BLaER1 treated with 17β-estradiol and CSF1 and Interleukin-3, amounts not matched to agents 10 nM and 100 nM (cell line): ENCODE results near the gene MTREX.
"Not testable (repeated sequence)": the region's sequence is repeated elsewhere in the genome, so short reads cannot be mapped to it uniquely, and the experiment has no call there.

Experiments
- H3K27ac ChIP-seq, 11 experiments: shearing (Covaris generic); formaldehyde crosslinking; 2 replicates each; pipeline ENCODE4 v1.8.1; 2022
- H3K27me3 ChIP-seq, 11 experiments: shearing (Covaris generic); formaldehyde crosslinking; 2 replicates each; pipeline ENCODE4 v1.8.1; 2022
- H3K36me3 ChIP-seq, 11 experiments: shearing (Covaris generic); formaldehyde crosslinking; 2 replicates each; pipeline ENCODE4 v1.8.1; 2022
- H3K4me1 ChIP-seq, 10 experiments: shearing (Covaris generic); formaldehyde crosslinking; 2 replicates each; pipeline ENCODE4 v1.8.1; 2022
- H3K4me2 ChIP-seq, 11 experiments: shearing (Covaris generic); formaldehyde crosslinking; 2 replicates each; pipeline ENCODE4 v1.8.1; 2022
- H3K4me3 ChIP-seq, 10 experiments: shearing (Covaris generic); formaldehyde crosslinking; 2 replicates each; pipeline ENCODE4 v1.8.1; 2022
- H3K9ac ChIP-seq, 11 experiments: shearing (Covaris generic); formaldehyde crosslinking; 2 replicates each; pipeline ENCODE4 v1.8.1; 2022
- H3K9me3 ChIP-seq, 11 experiments: shearing (Covaris generic); formaldehyde crosslinking; replicated peaks in 1 of 11; 2 replicates each; pipeline ENCODE4 v1.8.1; 2022
- H4K20me1 ChIP-seq, 11 experiments: shearing (Covaris generic); formaldehyde crosslinking; 2 replicates each; pipeline ENCODE4 v1.8.1; 2022
- Cebpa-rat ChIP-seq, 11 experiments: shearing (Covaris generic); IDR thresholded peaks; 2 replicates each; pipeline ENCODE4 v1.8.1; 2022

The MTREX gene

GRCh38 chr5:55303238-55303690, 4.5 kb upstream of the MTREX start:
- Histone ChIP-seq H3K36me3 (peaks cover 33 to 54% (median 37%) of the 10 kb centered on the region in 11 experiments), H3K9me3 (peaks cover 7 to 43% (median 16%) of the 10 kb centered on the region in 11 experiments), H3K27me3 (no peaks in the 10 kb centered on the region), H3K9ac (peak overlapping the region in 4 of 11 experiments; percentile 40 to 63 (median 48); a peak in 6 of 22 replicates), H3K4me1 (peaks cover 23 to 40% (median 36%) of the 10 kb centered on the region in 10 experiments), H3K27ac (peak overlapping the region in 8 of 11 experiments; percentile 12 to 74 (median 55); a peak in 12 of 22 replicates), H3K4me3 (no peak overlapping the region), H3K4me2 (peak overlapping the region in 8 of 11 experiments; percentile 12 to 97 (median 56); a peak in 14 of 22 replicates), H4K20me1 (peaks cover 0 to 50% (median 21%) of the 10 kb centered on the region in 11 experiments; a peak in 8 of 22 replicates)
- no peak for TF ChIP-seq Cebpa-rat (IDR thresholded peaks at IDR 0.05)

GRCh38 chr5:55304584-55304983, 3.2 kb upstream of the MTREX start:
- Histone ChIP-seq H3K4me1 (peaks cover 32 to 50% (median 45%) of the 10 kb centered on the region in 10 experiments), H3K4me2 (peak overlapping the region in 8 of 11 experiments; percentile 22 to 97 (median 88); a peak in 10 of 22 replicates), H3K27ac (no peak overlapping the region), H3K4me3 (no peak overlapping the region), H3K36me3 (peaks cover 24 to 44% (median 30%) of the 10 kb centered on the region in 11 experiments), H4K20me1 (peaks cover 0 to 59% (median 27%) of the 10 kb centered on the region in 11 experiments; a peak in 12 of 22 replicates), H3K27me3 (no peaks in the 10 kb centered on the region), H3K9ac (no peak overlapping the region), H3K9me3 (peaks cover 7 to 37% (median 16%) of the 10 kb centered on the region in 11 experiments)
- no peak for TF ChIP-seq Cebpa-rat (IDR thresholded peaks at IDR 0.05)

GRCh38 chr5:55305345-55305744, 2.4 kb upstream of the MTREX start:
- H3K4me1 ChIP-seq = peaks cover 40 to 58% (median 53%) of the 10 kb centered on the region in 10 experiments
- H3K27ac ChIP-seq = peak overlapping the region in 1 of 11 experiments; percentile 92; a peak in 1 of 22 replicates
- H3K9me3 ChIP-seq = peaks cover 7 to 29% (median 12%) of the 10 kb centered on the region in 11 experiments
- H3K27me3 ChIP-seq = no peaks in the 10 kb centered on the region
- no peak for TF ChIP-seq Cebpa-rat (IDR thresholded peaks at IDR 0.05)
- H3K36me3 ChIP-seq = peaks cover 19 to 42% (median 27%) of the 10 kb centered on the region in 11 experiments
- H4K20me1 ChIP-seq = peaks cover 3 to 62% (median 34%) of the 10 kb centered on the region in 11 experiments; a peak in 14 of 22 replicates
- H3K9ac ChIP-seq = peak overlapping the region in 10 of 11 experiments; percentile 8 to 98 (median 94); a peak in 15 of 22 replicates
- H3K4me3 ChIP-seq = peak overlapping the region in 8 of 10 experiments; percentile 21 to 96 (median 78); a peak in 12 of 20 replicates
- peak overlapping the region; percentile 80 to 97 (median 89) for H3K4me2 ChIP-seq

GRCh38 chr5:55306641-55307382, 977 bp upstream of the MTREX start:
- Histone ChIP-seq H3K9ac (peak overlapping the region; percentile 91 to 98 (median 95)), H3K36me3 (peaks cover 8 to 42% (median 26%) of the 10 kb centered on the region in 11 experiments; a peak in 20 of 22 replicates), H3K4me2 (peak overlapping the region; percentile 80 to 97 (median 89)), H3K27ac (peak overlapping the region; percentile 90 to 99 (median 95)), H3K4me1 (peaks cover 46 to 70% (median 61%) of the 10 kb centered on the region in 10 experiments), H4K20me1 (peaks cover 8 to 70% (median 47%) of the 10 kb centered on the region in 11 experiments; a peak in 16 of 22 replicates), H3K27me3 (no peaks in the 10 kb centered on the region), H3K4me3 (peak overlapping the region; percentile 72 to 96 (median 84)), H3K9me3 (peaks cover 0 to 15% (median 0%) of the 10 kb centered on the region in 11 experiments; a peak in 9 of 22 replicates)
- no peak for TF ChIP-seq Cebpa-rat (IDR thresholded peaks at IDR 0.05)

- Histone ChIP-seq H3K36me3 (peaks cover 0 to 48% (median 30%) of the 10 kb centered on the region in 11 experiments; a peak in 18 of 22 replicates), H3K9me3 (peaks cover 0 to 9% (median 3%) of the 10 kb centered on the region in 11 experiments; a peak in 5 of 22 replicates), H3K9ac (peak overlapping the region; percentile 91 to 98 (median 95)), H3K4me1 (peaks cover 46 to 69% (median 59%) of the 10 kb centered on the region in 10 experiments), H4K20me1 (peaks cover 8 to 79% (median 59%) of the 10 kb centered on the region in 11 experiments; a peak in 16 of 22 replicates), H3K4me2 (peak overlapping the region; percentile 83 to 96 (median 90)), H3K27ac (peak overlapping the region; percentile 90 to 99 (median 95)), H3K27me3 (no peaks in the 10 kb centered on the region), H3K4me3 (peak overlapping the region; percentile 72 to 96 (median 84))
- TF ChIP-seq Cebpa-rat (IDR thresholded peaks at IDR 0.05) = no peak
These were observed 556 bp downstream of the MTREX start for GRCh38 chr5:55308254-55308836.

GRCh38 chr5:55313870-55314617, 6.3 kb downstream of the MTREX start:
- TF ChIP-seq Cebpa-rat (IDR thresholded peaks at IDR 0.05) = no peak
- no peak overlapping the region for H3K4me3 ChIP-seq
- peaks cover 15 to 100% (median 84%) of the 10 kb centered on the region in 11 experiments; a peak in 20 of 22 replicates for H4K20me1 ChIP-seq
- peaks cover 12 to 88% (median 77%) of the 10 kb centered on the region in 11 experiments; a peak in 21 of 22 replicates for H3K36me3 ChIP-seq
- no peak overlapping the region for H3K27ac ChIP-seq
- H3K9me3 ChIP-seq = peaks cover 18 to 52% (median 47%) of the 10 kb centered on the region in 11 experiments; a peak in 21 of 22 replicates
- H3K4me2 ChIP-seq = peak overlapping the region in 2 of 11 experiments; percentile 17 to 52; a peak in 4 of 22 replicates
- no peaks in the 10 kb centered on the region for H3K27me3 ChIP-seq
- peaks cover 17 to 47% (median 21%) of the 10 kb centered on the region in 10 experiments for H3K4me1 ChIP-seq
- no peak overlapping the region for H3K9ac ChIP-seq

GRCh38 chr5:55316289-55316688, 8.5 kb downstream of the MTREX start:
- Histone ChIP-seq H3K4me2 (no peak overlapping the region), H4K20me1 (peaks cover 23 to 100% (median 84%) of the 10 kb centered on the region in 11 experiments; a peak in 21 of 22 replicates), H3K9me3 (peaks cover 18 to 52% (median 47%) of the 10 kb centered on the region in 11 experiments; a peak in 21 of 22 replicates), H3K4me3 (no peak overlapping the region), H3K27me3 (no peaks in the 10 kb centered on the region), H3K4me1 (peaks cover 0 to 26% (median under 1%) of the 10 kb centered on the region in 10 experiments; a peak in 6 of 20 replicates), H3K9ac (no peak overlapping the region), H3K36me3 (peaks cover 12 to 86% (median 66%) of the 10 kb centered on the region in 11 experiments; a peak in 21 of 22 replicates), H3K27ac (no peak overlapping the region)
- no peak for TF ChIP-seq Cebpa-rat (IDR thresholded peaks at IDR 0.05)

- H3K36me3 ChIP-seq = peaks cover 12 to 85% (median 62%) of the 10 kb centered on the region in 11 experiments; a peak in 21 of 22 replicates
- peaks cover 0 to 22% (median 0%) of the 10 kb centered on the region in 10 experiments; a peak in 5 of 20 replicates for H3K4me1 ChIP-seq
- H3K27ac ChIP-seq = no peak overlapping the region
- H3K4me2 ChIP-seq = no peak overlapping the region
- H3K9ac ChIP-seq = no peak overlapping the region
- H4K20me1 ChIP-seq = peaks cover 26 to 100% (median 85%) of the 10 kb centered on the region in 11 experiments; a peak in 21 of 22 replicates
- H3K27me3 ChIP-seq = no peaks in the 10 kb centered on the region
- no peak overlapping the region for H3K4me3 ChIP-seq
- H3K9me3 ChIP-seq = peaks cover 18 to 52% (median 47%) of the 10 kb centered on the region in 11 experiments; a peak in 21 of 22 replicates
- no peak for TF ChIP-seq Cebpa-rat (IDR thresholded peaks at IDR 0.05)
These were observed 9.0 kb downstream of the MTREX start for GRCh38 chr5:55316837-55317236.

GRCh38 chr5:55318237-55318636, 10.4 kb downstream of the MTREX start:
- H3K4me1 ChIP-seq = peaks cover 0 to 17% (median 0%) of the 10 kb centered on the region in 10 experiments; a peak in 5 of 20 replicates
- H3K27ac ChIP-seq, H3K4me3 ChIP-seq, H3K27me3 ChIP-seq, H3K9ac ChIP-seq, H3K4me2 ChIP-seq: not testable (repeated sequence)
- H3K9me3 ChIP-seq = peaks cover 18 to 48% (median 44%) of the 10 kb centered on the region in 11 experiments; a peak in 21 of 22 replicates
- H4K20me1 ChIP-seq = peaks cover 33 to 100% (median 84%) of the 10 kb centered on the region in 11 experiments; a peak in 21 of 22 replicates
- H3K36me3 ChIP-seq = peaks cover 21 to 84% (median 51%) of the 10 kb centered on the region in 11 experiments
